HEK293T (cell line): ENCODE results near the gene ZFP36.

ENCODE experiments used
- ARNT ChIP-seq: fragments of 450-650 bp; IDR thresholded peaks from 2 replicates; pipeline ENCODE4 v1.6.1; 2017; ENCODE audit warnings: mild to moderate bottlenecking
- BHLHE40 ChIP-seq: fragments of 450-650 bp; IDR thresholded peaks from 2 replicates; pipeline ENCODE4 v1.6.1; 2016; ENCODE audit warnings: mild to moderate bottlenecking, moderate library complexity, borderline replicate concordance
- ELF4 ChIP-seq: fragments of 450-650 bp; IDR thresholded peaks from 2 replicates; pipeline ENCODE4 v1.6.1; 2017; ENCODE audit warnings: antibody characterized with exemption
- FOXA1 ChIP-seq: fragments of 450-650 bp; IDR thresholded peaks from 2 replicates; pipeline ENCODE4 v1.6.1; 2016; ENCODE audit warnings: mild to moderate bottlenecking
- FOXM1 ChIP-seq: fragments of 450-650 bp; IDR thresholded peaks from 2 replicates; pipeline ENCODE4 v1.6.1; 2017; ENCODE audit warnings: mild to moderate bottlenecking, borderline replicate concordance
- HDGF ChIP-seq: fragments of 450-650 bp; IDR thresholded peaks from 2 replicates; pipeline ENCODE4 v1.6.1; 2017; ENCODE audit warnings: antibody characterized with exemption, borderline replicate concordance
- LEF1 ChIP-seq: fragments of 450-650 bp; IDR thresholded peaks from 2 replicates; pipeline ENCODE4 v1.6.1; 2017; ENCODE audit warnings: mild to moderate bottlenecking, borderline replicate concordance
- NFRKB ChIP-seq: fragments of 450-650 bp; IDR thresholded peaks from 2 replicates; pipeline ENCODE4 v1.6.1; 2016; ENCODE audit warnings: mild to moderate bottlenecking, moderate library complexity
- SUZ12 ChIP-seq: fragments of 450-650 bp; IDR thresholded peaks from 2 replicates; pipeline ENCODE4 v1.6.1; 2016; ENCODE audit warnings: mild to moderate bottlenecking
- ZNF384 ChIP-seq: fragments of 450-650 bp; IDR thresholded peaks from 2 replicates; pipeline ENCODE4 v1.6.1; 2016
- TF ChIP-seq, protein P1 (sequence below): fragments of 450-650 bp; IDR thresholded peaks from 2 replicates; pipeline ENCODE4 v1.6.1; 2016

DNA sequence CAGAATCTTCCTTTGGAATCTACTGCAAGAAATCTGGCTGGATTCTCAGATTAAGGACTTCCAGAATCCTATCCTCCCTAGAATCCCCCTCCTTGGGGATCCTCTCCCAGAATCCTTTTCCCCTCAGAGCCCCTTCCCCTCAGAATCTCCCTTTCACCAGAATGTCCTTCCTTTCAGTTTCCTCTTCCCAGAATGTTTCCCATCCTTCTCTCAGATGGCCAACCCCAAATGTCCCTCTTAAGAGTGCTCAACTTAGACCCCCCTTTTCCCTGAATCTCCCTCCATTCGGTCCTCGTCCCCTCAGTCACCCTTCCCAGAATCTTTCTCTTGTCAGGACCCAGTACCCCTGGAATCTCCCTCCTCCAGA, 29.7 kb downstream of the ZFP36 start:
- TF ChIP-seq ZNF384 (no peak), BHLHE40 (no peak), NFRKB (no peak), SUZ12 (no peak), FOXA1 (no peak), HDGF (no peak), FOXM1 (no peak), LEF1 (no peak), ARNT (no peak), ELF4 (no peak)
- TF ChIP-seq, protein P1, sequence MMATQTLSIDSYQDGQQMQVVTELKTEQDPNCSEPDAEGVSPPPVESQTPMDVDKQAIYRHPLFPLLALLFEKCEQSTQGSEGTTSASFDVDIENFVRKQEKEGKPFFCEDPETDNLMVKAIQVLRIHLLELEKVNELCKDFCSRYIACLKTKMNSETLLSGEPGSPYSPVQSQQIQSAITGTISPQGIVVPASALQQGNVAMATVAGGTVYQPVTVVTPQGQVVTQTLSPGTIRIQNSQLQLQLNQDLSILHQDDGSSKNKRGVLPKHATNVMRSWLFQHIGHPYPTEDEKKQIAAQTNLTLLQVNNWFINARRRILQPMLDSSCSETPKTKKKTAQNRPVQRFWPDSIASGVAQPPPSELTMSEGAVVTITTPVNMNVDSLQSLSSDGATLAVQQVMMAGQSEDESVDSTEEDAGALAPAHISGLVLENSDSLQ = no peak
